K562 (cell line): ENCODE results near the gene IQCC. TPM values are rescaled to one million over a fixed set of nuclear protein-coding genes. Genes with fewer than 3 reads are reported as not detected.

Experiments used
- ARID2 ChIP-seq: fragments of 450-650 bp; IDR thresholded peaks from 2 replicates; pipeline ENCODE4 v1.6.1; 2017; ENCODE audit warnings: antibody characterized with exemption, mild to moderate bottlenecking
- ATF7 ChIP-seq: fragments of 450-650 bp; IDR thresholded peaks from 2 replicates; pipeline ENCODE4 v1.7.1; 2014; ENCODE audit warnings: mild to moderate bottlenecking, moderate library complexity
- CEBPG ChIP-seq, 3 experiments: fragments of 200-800 bp in 1 of 3; sonication (Bioruptor generic) in 1 of 3; sonication (generic) in 1 of 3; formaldehyde crosslinking in 1 of 3; IDR thresholded peaks in 2 of 3; conservative IDR thresholded peaks in 1 of 3; 2 replicates each; pipeline versions ENCODE4 v1.6.1 to v1.8.0; 2016 to 2022; ENCODE audit warnings: missing compliant biosample characterization in 2 of 3, missing genetic modification characterization in 2 of 3, mild to moderate bottlenecking in 1 of 3, missing genetic modification reagents in 1 of 3
- DPF2 ChIP-seq: fragments of 450-650 bp; IDR thresholded peaks from 2 replicates; pipeline ENCODE4 v1.6.1; 2016
- GABPB1 ChIP-seq: sonication (generic); formaldehyde crosslinking; IDR thresholded peaks from 2 replicates; pipeline ENCODE4 v1.8.0; 2022; ENCODE audit warnings: mild to moderate bottlenecking, missing genetic modification reagents
- HMGXB4 ChIP-seq: sonication (generic); formaldehyde crosslinking; IDR thresholded peaks from 2 replicates; pipeline ENCODE4 v1.8.1; 2023; ENCODE audit warnings: mild to moderate bottlenecking, missing genetic modification reagents
- KLF16 ChIP-seq: IDR thresholded peaks from 2 replicates; pipeline ENCODE4 v1.6.1; 2016; ENCODE audit warnings: antibody characterized with exemption
- MTF1 ChIP-seq: fragments of 250-450 bp; sonication (Bioruptor Pico); IDR thresholded peaks from 2 replicates; pipeline ENCODE4 v1.9.0; 2021; ENCODE audit warnings: moderate library complexity, mild to moderate bottlenecking, inconsistent platforms, borderline replicate concordance
- PREB ChIP-seq: sonication (generic); formaldehyde crosslinking; IDR thresholded peaks from 2 replicates; pipeline ENCODE4 v1.8.1; 2023; ENCODE audit warnings: mild to moderate bottlenecking, missing genetic modification reagents
- SAP30 ChIP-seq: fragments of 200-600 bp; sonication (generic); IDR thresholded peaks from 2 replicates; pipeline ENCODE4 v1.6.1; 2012; ENCODE audit warnings: borderline replicate concordance, low read depth, mild to moderate bottlenecking, moderate library complexity, low read length, control low read depth, inconsistent platforms; ENCODE audit not compliant: insufficient read depth, poor library complexity, severe bottlenecking
- THRB ChIP-seq: fragments of 450-650 bp; formaldehyde crosslinking; conservative IDR thresholded peaks from 2 replicates; pipeline ENCODE4 v1.4.0; 2022; ENCODE audit warnings: mild to moderate bottlenecking, missing genetic modification characterization
- ZBTB11 ChIP-seq, 3 experiments: fragments of 200-800 bp in 1 of 3; fragments of 250-450 bp in 1 of 3; fragments of 450-650 bp in 1 of 3; sonication (Bioruptor Pico) in 1 of 3; sonication (Bioruptor generic) in 1 of 3; formaldehyde crosslinking in 1 of 3; IDR thresholded peaks; 2 replicates each; pipeline versions ENCODE4 v1.6.1 to v1.8.0; 2016 to 2022; ENCODE audit warnings: mild to moderate bottlenecking in 2 of 3, missing genetic modification characterization in 2 of 3, missing compliant biosample characterization in 1 of 3, moderate library complexity in 1 of 3
- ZC3H11A ChIP-seq: IDR thresholded peaks from 2 replicates; pipeline ENCODE4 v1.6.1; 2012; ENCODE audit warnings: low read depth, low read length, improper control_type of control experiment
- ZC3H8 ChIP-seq: fragments of 450-650 bp; IDR thresholded peaks from 2 replicates; pipeline ENCODE4 v1.6.1; 2017
- ZKSCAN1 ChIP-seq: fragments of 150-350 bp; IDR thresholded peaks from 2 replicates; pipeline ENCODE4 v1.6.1; 2016; ENCODE audit warnings: low read depth, low read length
- ZNF354B ChIP-seq: fragments of 250-450 bp; sonication (Bioruptor Pico); IDR thresholded peaks from 2 replicates; pipeline ENCODE4 v1.4.0; 2020
- ZNF408 ChIP-seq: fragments of 250-450 bp; sonication (Bioruptor Pico); IDR thresholded peaks from 2 replicates; pipeline ENCODE4 v1.4.0; 2020; ENCODE audit warnings: low read depth, mild to moderate bottlenecking, moderate library complexity
- ZNF778 ChIP-seq: fragments of 450-650 bp; formaldehyde crosslinking; IDR thresholded peaks from 2 replicates; pipeline ENCODE4 v1.4.0; 2020; ENCODE audit warnings: mild to moderate bottlenecking, moderate library complexity
- ZSCAN29 ChIP-seq: fragments of 450-650 bp; IDR thresholded peaks from 2 replicates; pipeline ENCODE4 v1.6.1; 2017
- polyA plus RNA-seq, 8 experiments: library from polyadenylated mRNA; depleted of rRNA in 4 of 8; stranded (reverse) in 5 of 8; unstranded in 3 of 8; fragments of >200 nt; fragmentation: Nextera tagmentation in 2 of 8; fragmentation: Illumina TruSeq in 1 of 8; extraction: Ambion mirVana in 2 of 8; extraction: Trizol in 1 of 8; gene quantifications; 2 replicates each; pipeline versions ENCODE4 v1.2.1 to v1.2.3, GENCODE V29; 2011 to 2014; ENCODE audit warnings: inconsistent platforms in 1 of 8, missing spikeins in 1 of 8
- total RNA-seq, 7 experiments: library from RNA; depleted of rRNA in 6 of 7; stranded (reverse); fragments of >200 nt in 6 of 7; fragmentation: Illumina TruSeq in 2 of 7; extraction: Trizol in 2 of 7; gene quantifications; 2 replicates each; pipeline versions ENCODE4 v1.2.1 to v1.2.3, GENCODE V29; 2011 to 2021; ENCODE audit warnings: low replicate concordance in 1 of 7

IQCC gene
- total and polyA plus RNA-seq, 9 of the 15 experiments (the other 6 are each of a cell fraction or from before 2014, with no cell fraction given): 8.1 to 16.5 (median 10.7) TPM

GRCh38 chr1:32179443-32180185 is 25.9 kb upstream of the IQCC start, which contains the start of gene TXLNA (continued):
- TF ChIP-seq ZNF778 (CRISPR knock-in tag): no peak
- no peak; the same call in none of the 2 replicates for TF ChIP-seq THRB (CRISPR knock-in tag)
- no peak for TF ChIP-seq ZKSCAN1
- peak; percentile 90 for TF ChIP-seq SAP30
- TF ChIP-seq ZC3H8: no peak
- no peak for TF ChIP-seq KLF16
- no peak for TF ChIP-seq CEBPG (CRISPR knock-in tag; IDR thresholded peaks at IDR 0.05)
- TF ChIP-seq CEBPG (tag; conservative IDR thresholded peaks at IDR 0.05 in 1 of 2, IDR thresholded peaks at IDR 0.05 in 1 of 2): no peak
- no peak for TF ChIP-seq MTF1 (CRISPR knock-in tag)
- no peak; the same call in 1 of the 2 replicates for TF ChIP-seq DPF2
- TF ChIP-seq ZSCAN29: 0 out of 2 replicates have a peak, but pooled peaks have one; percentile 56
- peak in 2 of 3 experiments; percentile 44 to 94; a peak in 3 of 6 replicates for TF ChIP-seq ZBTB11 (CRISPR knock-in tag; IDR thresholded peaks at IDR 0.05)
- peak; percentile 82 for TF ChIP-seq HMGXB4
- TF ChIP-seq ARID2: no peak
- no peak for TF ChIP-seq PREB
- no peak for TF ChIP-seq ZNF408 (CRISPR knock-in tag)
- peak; percentile 86 for TF ChIP-seq ATF7
- TF ChIP-seq ZNF354B (CRISPR knock-in tag): no peak
- no peak for TF ChIP-seq ZC3H11A
- peak; percentile 93 for TF ChIP-seq GABPB1
